Prostate gland (tissue), 2 donors: Measurements from ENCODE around the gene SRP54. TPM values are rescaled to one million over a fixed set of nuclear protein-coding genes. Genes with fewer than 3 reads are reported as not detected.
"Not testable (repeated sequence)": the region's sequence is repeated elsewhere in the genome, so short reads cannot be mapped to it uniquely, and the experiment has no call there.

Experiments
- DNase-seq: peaks from one replicate; pipeline ENCODE4 v3.0.0-alpha.2; 2019; ENCODE audit warnings: low spot score
- H3K27ac ChIP-seq, 2 donors: fragments of 200-600 bp; sonication (generic); 2 replicates each; pipeline ENCODE4 v1.5.1; 2017 to 2019
- H3K27me3 ChIP-seq: fragments of 200-600 bp; sonication (generic); replicated peaks from 2 replicates; pipeline ENCODE4 v1.5.1; 2019; ENCODE audit not compliant: insufficient read depth
- H3K36me3 ChIP-seq, 2 donors: fragments of 200-600 bp; sonication (generic); 1 replicate in 1 of 2; 2 replicates in 1 of 2; pipeline versions ENCODE4 v1.5.1 to v1.8.1; 2017 to 2019
- H3K4me1 ChIP-seq: fragments of 200-600 bp; sonication (generic); replicated peaks from 2 replicates; pipeline ENCODE4 v1.5.1; 2019
- H3K4me3 ChIP-seq, 2 donors: fragments of 200-600 bp; sonication (generic); 2 replicates each; pipeline ENCODE4 v1.5.1; 2017 to 2019
- H3K9me3 ChIP-seq: fragments of 200-600 bp; sonication (generic); 2 replicates; pipeline ENCODE4 v1.5.1; 2017
- POLR2A ChIP-seq: fragments of 450-650 bp; IDR thresholded peaks from one replicate; pipeline ENCODE4 v1.6.1; 2016; ENCODE audit warnings: antibody characterized with exemption, mild to moderate bottlenecking
- POLR2AphosphoS5 ChIP-seq: sonication (generic); formaldehyde crosslinking; IDR thresholded peaks from one replicate; pipeline ENCODE4 v1.6.1; 2017; ENCODE audit warnings: antibody characterized with exemption
- WGBS: methylation state at CpG from one replicate; pipeline ENCODE4 v1.1.5; 2018; 5-methylcytosine and 5-hydroxymethylcytosine counted together
- intact Hi-C: fragments of 100-400 bp; cut with DNase I; formaldehyde crosslinking; loops from one replicate; pipeline ENCODE4 v1.14.2; 2022
- total RNA-seq, 2 donors: library from RNA; depleted of rRNA; stranded (reverse); fragments of >200 nt; gene quantifications; one replicate each; pipeline ENCODE4 v1.1.0, GENCODE V29; 2016
- TF ChIP-seq, protein P1 (sequence below), 4 experiments: fragments of 200-600 bp in 2 of 4; fragments of 450-650 bp in 2 of 4; sonication (generic) in 2 of 4; IDR thresholded peaks; 1 replicate in 3 of 4; 2 replicates in 1 of 4; pipeline ENCODE4 v1.5.1; 2016 to 2019; ENCODE audit warnings: antibody characterized with exemption in 4 of 4, mild to moderate bottlenecking in 2 of 4, moderate library complexity in 2 of 4

SRP54 gene
- total RNA-seq, 2 donors from 2014 or later: 54.9 to 70.0 TPM

DNA sequence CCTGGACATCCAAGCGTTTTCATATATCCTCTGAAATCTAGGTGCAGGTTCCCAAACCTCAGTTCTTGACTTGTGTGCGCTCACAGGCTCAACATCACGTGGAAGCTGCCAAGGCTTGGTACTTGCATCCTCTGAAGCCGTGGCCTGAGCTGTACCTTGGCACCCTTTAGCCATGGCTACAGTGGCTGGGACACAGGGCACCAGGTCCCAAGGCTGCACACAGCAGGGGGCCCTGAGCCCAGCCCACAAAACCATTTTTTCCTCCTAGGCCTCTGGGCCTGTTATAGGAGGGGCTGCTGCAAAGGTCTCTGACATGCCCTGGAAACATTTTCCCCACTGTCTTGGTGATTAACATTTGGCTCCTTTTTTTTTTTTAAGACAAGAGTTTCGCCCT, 51.6 kb downstream of the SRP54 start:
- no peak for DNase-seq
- WGBS: 88% methylated on average over 5 of the region's 5 CpGs
- Histone ChIP-seq H3K36me3 (no peaks in the 10 kb centered on the region), H3K27ac (no peak overlapping the region), H3K9me3 (no peaks in the 10 kb centered on the region), H3K27me3 (no peaks in the 10 kb centered on the region), H3K4me1 (no peaks in the 10 kb centered on the region), H3K4me3 (no peak overlapping the region)
- intact Hi-C loops: no loop called here
- TF ChIP-seq POLR2A (no peak), POLR2AphosphoS5 (no peak)
- TF ChIP-seq, protein P1, sequence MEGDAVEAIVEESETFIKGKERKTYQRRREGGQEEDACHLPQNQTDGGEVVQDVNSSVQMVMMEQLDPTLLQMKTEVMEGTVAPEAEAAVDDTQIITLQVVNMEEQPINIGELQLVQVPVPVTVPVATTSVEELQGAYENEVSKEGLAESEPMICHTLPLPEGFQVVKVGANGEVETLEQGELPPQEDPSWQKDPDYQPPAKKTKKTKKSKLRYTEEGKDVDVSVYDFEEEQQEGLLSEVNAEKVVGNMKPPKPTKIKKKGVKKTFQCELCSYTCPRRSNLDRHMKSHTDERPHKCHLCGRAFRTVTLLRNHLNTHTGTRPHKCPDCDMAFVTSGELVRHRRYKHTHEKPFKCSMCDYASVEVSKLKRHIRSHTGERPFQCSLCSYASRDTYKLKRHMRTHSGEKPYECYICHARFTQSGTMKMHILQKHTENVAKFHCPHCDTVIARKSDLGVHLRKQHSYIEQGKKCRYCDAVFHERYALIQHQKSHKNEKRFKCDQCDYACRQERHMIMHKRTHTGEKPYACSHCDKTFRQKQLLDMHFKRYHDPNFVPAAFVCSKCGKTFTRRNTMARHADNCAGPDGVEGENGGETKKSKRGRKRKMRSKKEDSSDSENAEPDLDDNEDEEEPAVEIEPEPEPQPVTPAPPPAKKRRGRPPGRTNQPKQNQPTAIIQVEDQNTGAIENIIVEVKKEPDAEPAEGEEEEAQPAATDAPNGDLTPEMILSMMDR (IDR thresholded peaks at IDR 0.05): no peak

DNA sequence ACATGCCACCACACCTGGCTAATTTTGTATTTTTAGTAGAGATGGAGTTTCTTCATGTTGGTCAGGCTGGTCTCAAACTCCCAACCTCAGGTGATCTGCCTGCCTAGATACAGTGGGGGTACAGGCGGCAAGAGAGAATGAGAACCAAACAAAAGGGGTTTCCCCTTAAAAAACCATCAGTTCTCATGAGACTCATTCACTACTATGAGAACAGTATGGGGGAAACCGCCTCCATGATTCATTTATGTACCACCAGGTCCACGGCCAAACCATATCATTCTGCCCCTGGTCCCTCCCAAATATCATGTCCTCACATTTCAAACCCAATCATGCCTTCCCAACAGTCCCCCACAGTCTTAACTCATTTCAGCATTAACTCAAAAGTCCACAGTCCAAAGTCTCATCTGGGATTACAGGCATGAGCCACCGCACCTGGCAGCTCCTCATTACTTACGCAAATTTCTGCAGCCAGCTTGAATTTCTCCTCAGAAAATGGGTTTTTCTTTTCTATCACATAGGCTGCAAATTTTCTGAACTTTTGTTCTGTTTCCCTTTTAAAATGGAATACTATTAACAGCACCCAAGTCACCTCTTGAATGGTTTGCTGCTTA, 52.3 kb downstream of the SRP54 start:
- H3K36me3 ChIP-seq, intact Hi-C loops, H3K9me3 ChIP-seq, H3K27me3 ChIP-seq, H3K4me1 ChIP-seq, H3K27ac ChIP-seq, H3K4me3 ChIP-seq, DNase-seq: not testable (repeated sequence)
- 92% methylated on average over 5 of the region's 5 CpGs for WGBS

DNA sequence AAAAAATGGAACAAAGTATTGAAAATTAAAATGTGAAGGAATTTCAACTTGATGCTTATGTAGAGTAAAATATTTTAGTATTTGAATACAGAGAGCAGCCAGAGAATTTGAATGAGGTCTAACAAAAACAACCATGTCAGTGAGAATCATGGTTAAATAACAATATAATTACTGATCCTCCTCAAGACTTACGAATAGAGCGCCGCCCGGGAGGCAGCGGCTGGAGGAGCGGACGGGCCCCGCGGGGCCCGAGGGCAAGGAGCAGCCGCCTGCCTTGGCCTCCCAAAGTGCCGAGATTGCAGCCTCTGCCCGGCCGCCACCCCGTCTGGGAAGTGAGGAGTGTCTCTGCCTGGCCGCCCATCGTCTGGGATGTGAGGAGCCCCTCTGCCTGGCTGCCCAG, 55.5 kb downstream of the SRP54 start:
- DNase-seq, intact Hi-C loops, H3K36me3 ChIP-seq, H3K4me1 ChIP-seq, H3K4me3 ChIP-seq, H3K9me3 ChIP-seq, H3K27me3 ChIP-seq, H3K27ac ChIP-seq: not testable (repeated sequence)
- WGBS: 97% methylated on average over 14 of the region's 17 CpGs

DNA sequence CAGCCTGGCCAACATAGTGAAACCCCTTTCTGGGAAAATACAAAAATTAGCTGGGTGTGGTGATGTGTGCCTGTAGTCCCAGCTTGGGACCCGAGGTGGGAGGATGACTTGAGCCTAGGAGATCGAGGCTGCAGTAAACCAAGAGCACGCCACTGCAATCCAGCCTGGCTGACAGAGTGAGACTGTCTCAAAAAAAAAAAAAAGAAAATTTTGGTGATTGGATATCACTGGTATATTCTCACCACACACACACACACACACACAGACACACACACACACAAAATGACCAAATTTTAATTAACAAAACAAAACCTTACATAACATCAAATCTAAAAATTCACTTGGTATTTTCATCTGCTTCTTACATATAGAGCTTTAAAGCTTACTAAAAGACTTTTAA, 59.8 kb downstream of the SRP54 start:
- no peak for TF ChIP-seq POLR2AphosphoS5
- no peak for TF ChIP-seq POLR2A
- TF ChIP-seq, protein P1 (IDR thresholded peaks at IDR 0.05): no peak
- H3K4me3 ChIP-seq: no peak overlapping the region
- DNase-seq: no peak
- 82% methylated on average over 3 of the region's 3 CpGs for WGBS
- no peak overlapping the region for H3K27ac ChIP-seq
- no peaks in the 10 kb centered on the region for H3K4me1 ChIP-seq
- H3K9me3 ChIP-seq: no peaks in the 10 kb centered on the region
- no peaks in the 10 kb centered on the region for H3K36me3 ChIP-seq
- no peaks in the 10 kb centered on the region for H3K27me3 ChIP-seq
- intact Hi-C loops: no loop called here

DNA sequence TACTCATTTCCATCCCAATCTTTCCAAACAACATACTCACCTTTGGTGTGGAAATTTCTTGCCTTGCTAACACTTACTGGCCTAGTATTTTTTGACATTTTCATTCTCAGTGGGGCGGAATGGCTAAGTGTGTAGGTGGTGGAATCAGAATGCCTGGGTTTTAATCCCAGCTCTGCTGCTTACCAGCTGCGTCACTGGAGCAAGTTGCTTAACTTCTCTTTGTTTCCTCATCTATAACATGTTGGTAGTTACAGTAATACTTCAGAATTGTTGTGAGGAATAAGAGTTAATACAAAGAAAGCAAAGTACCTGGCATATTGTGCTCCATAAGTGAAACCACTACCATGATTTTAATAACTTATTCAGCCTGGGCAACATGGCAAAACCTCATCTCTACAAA, 60.3 kb downstream of the SRP54 start:
- Histone ChIP-seq H3K27ac (no peak overlapping the region), H3K27me3 (no peaks in the 10 kb centered on the region), H3K4me3 (no peak overlapping the region), H3K4me1 (no peaks in the 10 kb centered on the region), H3K36me3 (no peaks in the 10 kb centered on the region), H3K9me3 (no peaks in the 10 kb centered on the region)
- 98% methylated on average over 2 of the region's 2 CpGs for WGBS
- intact Hi-C loops: no loop called here
- TF ChIP-seq POLR2A (no peak), POLR2AphosphoS5 (no peak)
- TF ChIP-seq, protein P1 (IDR thresholded peaks at IDR 0.05): no peak
- DNase-seq: no peak
